Suppressor macrophage (primary cell): ENCODE measurements around the gene RSBN1L.
"Not testable (repeated sequence)": the region's sequence is repeated elsewhere in the genome, so short reads cannot be mapped to it uniquely, and the experiment has no call there.

Source experiments
- DNase-seq, 4 experiments: peaks; one replicate each; pipeline ENCODE4 v3.0.0-alpha.2; 2020 to 2022

Gene RSBN1L

DNA sequence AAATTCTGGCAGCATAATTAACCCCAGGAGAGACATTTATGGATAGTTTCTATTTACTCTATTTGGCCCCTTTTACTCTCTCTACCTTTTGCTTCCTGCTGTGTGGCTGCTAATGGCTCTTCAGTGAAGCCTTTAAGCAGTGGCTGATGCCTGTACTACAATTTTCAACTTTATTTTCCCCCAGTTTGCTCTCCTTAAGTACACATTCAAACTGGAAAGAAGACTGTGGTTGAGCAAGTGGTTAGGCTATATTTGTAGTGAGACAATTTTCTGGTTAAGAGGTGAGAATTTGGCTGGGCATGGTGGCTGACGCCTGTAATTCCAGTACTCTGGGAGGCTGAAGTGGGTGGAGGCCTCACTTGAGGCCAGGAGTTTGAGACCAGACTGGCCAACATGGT lies 8.5 kb upstream of the RSBN1L start:
- no peak for DNase-seq

DNA sequence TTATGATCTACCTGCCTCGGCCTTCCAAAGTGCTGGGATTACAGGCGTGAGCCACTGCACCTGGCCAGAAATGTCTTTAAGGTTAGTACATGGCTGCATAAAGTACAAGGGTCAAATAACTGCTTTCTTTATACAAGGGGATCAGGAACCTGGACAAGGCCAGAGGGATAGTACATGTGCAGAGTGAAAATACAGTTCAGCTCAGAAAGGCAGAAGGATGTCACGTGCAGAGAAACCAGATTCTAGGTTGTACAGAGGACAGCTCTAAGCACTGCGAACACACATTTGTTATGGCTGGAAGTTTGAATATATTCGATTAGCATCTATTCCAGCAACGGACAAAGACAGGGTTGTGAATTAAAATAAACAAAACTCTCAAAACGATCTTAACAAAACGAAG lies 6.0 kb upstream of the RSBN1L start:
- no peak for DNase-seq

DNA sequence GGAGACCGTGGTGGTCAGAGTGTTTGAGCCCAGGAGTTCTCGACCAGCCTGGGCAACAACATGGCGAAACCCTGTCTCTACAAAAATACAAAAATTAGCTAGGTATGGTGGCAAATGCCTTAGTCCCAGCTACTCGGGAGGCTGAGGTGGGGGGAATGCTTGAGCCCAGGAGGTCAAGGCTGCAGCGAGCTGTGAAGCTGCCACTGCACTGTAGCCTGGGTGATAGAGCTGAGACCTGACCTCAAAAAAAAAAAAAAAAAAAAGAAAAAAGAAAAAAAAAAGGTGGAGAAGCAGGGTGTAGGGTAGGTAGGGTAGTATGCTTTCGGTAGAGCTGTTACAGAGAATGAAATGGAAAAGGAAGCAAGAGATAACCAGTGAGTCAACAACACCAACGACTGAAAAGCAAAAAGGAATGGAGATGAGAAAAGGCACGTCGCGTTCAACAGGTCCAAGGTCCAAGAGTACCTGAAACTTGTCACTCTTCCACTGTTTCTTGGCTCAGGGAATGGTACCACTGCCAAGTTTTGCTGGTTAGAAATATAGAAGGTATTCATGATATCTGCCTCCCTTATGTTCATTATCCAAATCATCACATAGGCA lies 4.3 kb upstream of the RSBN1L start:
- DNase-seq = no peak

DNA sequence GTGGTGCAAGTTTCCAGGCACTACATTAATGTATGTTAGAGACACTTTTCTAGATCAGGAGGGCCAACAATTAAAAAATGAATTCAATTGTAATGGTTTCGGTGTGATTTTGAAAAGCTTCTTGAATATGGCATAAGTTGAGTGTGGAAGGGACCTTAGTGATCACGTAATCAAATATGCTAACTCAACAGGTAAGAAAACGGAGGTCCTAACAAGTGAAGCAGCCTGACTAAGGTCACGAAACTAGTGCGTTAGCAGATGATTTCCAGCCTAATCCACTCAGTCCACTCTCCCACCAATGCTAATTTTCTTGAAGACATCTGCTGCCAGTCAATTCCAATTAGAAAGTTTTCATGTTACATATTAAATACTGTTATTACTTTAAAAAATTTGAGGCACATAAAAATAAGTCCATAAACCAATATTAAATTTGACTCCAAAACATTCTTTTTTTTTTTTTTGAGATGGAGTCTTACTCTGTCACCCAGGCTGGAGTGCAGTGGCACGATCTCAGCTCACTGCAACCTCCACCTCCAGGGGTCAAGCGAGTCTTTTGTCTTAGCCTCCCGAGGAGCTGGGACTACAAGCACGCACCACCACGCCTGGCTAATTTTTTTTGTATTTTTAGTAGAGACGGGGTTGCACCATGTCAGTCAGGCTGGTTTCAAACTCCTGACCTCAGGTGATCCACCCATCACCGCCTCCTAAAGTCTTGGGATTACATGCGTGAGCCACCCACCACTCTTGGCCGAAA lies 2.3 kb upstream of the RSBN1L start:
- DNase-seq = no peak

DNA sequence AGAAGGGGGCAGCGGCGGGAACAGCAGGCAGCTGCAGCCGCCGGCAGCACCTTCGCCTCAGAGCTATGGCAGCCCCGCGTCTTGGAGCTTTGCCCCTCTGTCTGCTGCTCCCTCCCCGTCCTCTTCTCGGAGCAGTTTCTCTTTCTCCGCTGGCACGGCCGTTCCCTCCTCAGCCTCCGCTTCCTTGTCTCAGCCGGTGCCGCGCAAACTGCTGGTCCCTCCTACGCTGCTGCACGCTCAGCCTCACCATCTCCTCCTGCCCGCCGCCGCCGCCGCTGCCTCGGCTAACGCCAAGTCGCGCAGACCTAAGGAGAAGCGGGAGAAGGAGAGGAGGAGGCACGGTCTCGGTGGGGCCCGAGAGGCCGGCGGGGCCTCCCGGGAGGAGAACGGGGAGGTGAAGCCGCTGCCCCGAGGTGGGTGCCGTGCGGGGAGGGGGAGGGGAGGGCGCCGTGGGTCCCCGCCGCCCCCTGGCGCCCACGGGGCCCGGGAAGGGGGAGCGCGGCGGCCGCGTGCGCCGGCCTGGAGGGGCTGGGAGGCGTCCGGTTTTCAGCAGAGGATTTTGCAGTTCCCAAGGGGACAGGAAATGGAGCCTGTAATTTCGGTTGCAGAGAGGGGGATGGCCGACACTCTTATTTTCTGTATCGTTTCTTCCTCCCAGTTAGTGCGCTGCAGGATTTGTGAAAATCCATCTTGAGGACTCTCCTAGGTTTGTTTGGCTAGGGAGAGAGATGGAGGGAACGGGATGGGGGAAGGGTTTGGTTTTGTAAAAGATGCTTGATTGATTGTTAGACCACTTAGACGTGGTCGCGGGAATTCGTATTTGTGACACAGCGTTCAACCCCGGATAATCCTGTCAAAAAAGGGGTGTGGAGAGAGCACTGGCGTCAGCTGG lies 630 bp downstream of the RSBN1L start:
- peak; percentile 77 to 89 (median 85) for DNase-seq

DNA sequence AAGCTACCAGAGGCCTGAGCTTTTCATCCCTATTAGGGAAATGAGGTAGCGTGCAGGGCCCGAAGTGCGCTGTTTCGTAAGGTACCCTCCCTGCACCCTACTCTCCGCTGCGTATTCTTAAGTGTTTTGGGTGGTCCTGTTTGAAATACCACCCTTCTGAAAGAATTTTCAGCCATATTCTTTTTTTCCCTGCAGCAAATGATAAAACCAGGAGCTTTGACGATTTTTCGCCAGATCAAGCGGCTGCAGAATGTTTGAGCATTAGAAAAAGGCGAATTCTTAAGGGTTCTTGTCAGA lies 1.2 kb downstream of the RSBN1L start:
- peak; percentile 62 to 75 (median 71) for DNase-seq

DNA sequence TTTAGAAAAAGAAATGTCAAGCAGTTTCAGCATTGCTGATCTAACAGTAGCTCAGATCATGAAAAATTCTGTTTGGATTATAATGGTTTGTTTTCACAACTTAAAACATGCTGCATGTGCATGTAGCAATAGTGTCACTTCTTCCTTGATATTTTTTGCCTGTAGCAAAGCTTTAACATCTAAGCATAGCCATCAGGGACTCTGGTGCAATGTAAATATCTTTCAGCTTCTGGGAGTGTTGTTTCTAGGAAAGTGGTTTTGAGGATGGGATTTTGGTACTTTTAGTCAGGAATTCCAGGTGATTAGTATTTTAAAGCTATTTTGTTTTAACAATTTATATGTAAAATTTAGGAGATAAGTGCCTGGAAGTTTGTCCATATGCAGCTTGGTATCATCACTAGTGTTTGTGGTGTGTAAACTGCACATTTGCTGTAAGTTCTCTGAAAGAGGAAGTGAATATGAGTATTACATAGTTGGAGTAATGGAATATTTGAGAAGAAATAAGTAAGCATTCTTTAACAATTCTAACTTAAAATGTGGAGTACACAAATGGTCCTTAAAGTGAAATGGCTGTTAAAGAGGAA lies 1.9 kb downstream of the RSBN1L start:
- DNase-seq = peak; percentile 10 to 68 (median 38)

DNA sequence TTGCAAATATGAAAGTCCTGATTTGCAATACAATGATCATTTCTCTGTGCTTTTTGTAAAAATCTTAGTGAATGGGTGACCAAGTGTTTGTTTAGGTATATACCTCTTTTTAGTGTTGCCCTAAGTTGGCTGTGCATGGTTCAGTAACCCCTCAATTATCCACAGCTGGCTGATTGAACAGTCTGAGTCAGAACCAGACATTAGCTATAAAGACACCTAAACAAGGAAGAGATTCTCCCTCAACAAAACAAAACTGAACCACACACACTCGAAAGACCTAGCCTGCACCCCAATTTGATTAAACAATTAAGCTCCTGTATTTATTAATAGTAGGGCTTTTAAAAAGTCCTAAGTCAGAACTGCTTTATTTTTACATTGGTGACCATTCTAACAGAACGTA lies 2.8 kb downstream of the RSBN1L start:
- DNase-seq = no peak

DNA sequence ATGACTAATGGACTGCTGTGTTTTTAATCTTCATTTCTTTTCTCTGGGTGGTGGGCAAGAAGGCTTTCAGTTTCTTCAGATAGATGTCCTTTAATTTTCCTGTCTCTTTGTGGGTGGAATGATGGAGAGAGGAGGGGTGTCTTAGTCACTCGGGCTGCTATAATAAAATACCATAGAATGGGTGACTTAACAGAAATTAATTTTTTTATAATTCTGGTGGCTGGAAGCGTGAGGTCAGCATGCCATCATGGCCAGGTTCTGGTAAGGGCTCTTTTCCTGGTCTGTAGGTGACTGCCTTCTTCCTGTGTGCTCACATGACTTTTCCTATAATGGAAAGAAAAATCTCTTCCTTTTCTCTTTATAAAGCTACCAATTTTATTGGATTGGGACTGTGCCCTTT lies 6.3 kb downstream of the RSBN1L start:
- no peak for DNase-seq

DNA sequence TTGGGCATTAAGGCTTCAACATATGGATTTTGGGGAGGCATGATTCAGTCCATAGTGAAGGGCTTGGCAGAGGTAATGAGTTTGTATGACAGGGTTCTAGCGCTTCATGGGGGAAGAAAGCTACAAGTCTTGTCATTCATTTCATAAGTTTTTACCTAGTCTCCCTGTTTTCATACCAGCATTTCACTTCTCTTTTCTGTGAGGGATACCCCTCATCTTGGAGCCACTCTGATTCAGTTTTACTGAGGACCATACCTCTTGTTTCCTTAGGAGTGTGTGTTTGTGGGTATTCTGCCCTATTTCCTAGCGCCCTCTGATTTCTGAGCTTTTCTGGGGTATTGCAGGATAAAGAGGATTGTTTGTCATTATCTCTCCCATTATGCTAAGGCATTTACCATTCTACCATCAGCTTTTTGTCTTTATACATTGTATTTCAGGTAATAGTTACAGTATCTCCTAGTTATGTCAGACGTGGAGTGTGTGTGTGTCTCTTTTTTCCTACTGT lies 6.8 kb downstream of the RSBN1L start:
- DNase-seq = no peak

DNA sequence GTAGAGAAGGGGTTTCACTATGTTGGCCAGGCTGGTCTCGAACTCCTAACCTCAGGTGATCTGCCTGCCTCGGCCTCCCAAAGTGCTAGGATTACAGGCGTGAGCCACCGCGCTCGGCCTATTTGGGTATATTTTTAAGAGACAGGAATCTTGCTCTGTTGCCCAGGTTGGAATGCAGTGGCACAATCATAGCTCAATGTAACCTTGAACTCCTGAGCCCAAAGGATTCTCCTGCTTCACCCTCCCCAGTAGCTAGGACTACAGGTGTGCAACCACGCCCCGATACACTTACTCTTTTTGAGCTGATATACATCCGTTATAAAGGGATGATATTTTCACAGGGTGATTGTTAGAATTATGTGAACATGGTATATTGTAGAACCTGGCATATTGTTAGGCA lies 7.4 kb downstream of the RSBN1L start:
- not testable (repeated sequence) for DNase-seq

DNA sequence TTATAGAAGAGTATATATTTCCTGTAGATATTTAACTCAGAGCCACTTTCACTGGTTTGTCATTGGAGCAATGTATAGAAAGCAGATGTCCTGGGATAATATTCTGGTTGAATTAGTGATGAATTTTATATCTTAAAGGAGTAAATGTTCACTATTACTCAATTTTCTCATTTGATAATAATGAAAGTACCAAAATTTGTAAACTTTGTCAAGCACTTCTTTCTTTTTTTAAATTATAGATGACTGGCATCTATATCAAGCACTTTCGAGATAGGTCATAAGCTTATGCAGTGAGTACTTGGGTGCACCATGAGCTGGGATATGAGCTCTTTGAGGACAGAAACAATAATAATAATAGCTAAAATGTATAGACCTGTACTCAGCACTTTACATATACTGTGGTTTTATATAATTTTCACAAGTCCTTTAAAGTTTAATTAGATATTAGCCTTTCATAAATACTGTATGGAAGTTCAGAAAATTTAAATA lies 11.3 kb downstream of the RSBN1L start:
- no peak for DNase-seq

DNA sequence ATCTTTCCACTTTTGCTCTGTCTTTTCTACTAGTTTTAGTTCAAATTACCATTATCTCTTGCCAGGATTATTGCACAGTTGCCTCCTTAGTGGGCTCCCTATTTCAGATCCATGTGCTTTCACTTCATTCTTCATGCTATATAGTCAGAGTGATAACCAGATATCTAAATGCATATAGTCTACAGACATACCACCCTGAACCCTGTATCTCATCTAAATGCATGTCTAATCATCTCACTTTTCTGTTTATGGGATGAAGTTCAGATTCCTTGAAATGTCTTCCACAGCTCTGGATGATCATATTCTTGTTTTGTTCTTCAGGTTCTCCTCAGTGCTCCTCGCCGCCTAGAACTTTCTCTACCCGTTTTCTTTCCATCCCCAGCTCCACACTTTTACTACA lies 13.8 kb downstream of the RSBN1L start:
- no peak for DNase-seq

DNA sequence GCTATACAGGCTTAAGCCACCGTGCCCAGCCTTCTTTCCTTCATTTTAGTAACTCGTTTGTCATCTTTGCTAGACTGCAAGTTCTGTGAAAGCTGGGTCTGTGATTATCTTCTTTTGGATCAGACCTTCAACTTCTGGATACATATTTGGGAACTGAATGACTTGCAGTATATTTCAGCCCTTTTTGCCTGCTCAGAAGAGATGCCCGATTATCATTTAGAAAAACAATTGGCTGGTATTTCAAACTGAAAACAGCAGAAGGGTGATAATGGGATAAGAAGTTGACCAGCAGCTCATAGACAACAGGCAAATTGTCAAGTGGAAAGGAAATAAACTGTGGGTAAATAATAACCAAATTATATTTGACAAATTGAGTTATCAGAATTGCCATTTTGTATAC lies 14.6 kb downstream of the RSBN1L start:
- DNase-seq = no peak

DNA sequence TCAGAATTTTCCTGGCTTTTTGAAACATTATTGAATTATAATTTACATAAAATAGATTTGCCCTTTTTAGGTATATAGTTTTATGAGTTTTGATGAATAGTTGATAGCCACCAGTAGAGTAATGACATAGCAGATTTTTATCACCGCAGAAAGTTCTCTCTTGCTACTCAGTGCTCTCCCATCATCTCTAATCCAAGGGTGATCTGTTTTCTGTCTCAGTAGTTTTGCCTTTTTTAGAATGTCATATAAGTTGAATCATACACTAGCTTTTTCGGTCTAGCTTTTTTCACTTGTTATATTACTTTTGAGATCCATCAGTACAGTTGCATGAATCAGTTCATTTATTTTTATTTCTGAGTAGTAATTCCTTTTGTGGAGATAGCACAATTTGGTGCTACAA lies 17.9 kb downstream of the RSBN1L start:
- DNase-seq = no peak

DNA sequence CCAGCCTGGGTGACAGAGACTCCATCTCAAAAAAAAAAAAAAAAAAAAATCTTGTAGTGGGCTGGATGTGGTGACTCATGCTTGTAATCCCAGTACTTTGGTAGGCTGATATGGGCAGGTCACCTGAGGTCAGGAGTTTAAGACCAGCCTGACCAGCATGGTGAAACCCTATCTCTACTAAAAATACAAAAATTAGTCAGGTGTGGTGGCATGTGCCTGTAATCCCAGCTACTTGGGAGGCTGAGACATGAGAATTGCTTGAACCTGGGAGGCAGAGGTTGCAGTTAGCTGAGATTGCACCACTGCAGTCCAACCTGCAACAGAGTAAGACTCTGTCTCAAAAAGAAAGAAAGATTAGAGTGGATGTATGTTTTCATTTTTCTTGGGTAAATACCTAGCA lies 18.7 kb downstream of the RSBN1L start:
- DNase-seq = peak in 1 of 4 experiments; percentile 24

DNA sequence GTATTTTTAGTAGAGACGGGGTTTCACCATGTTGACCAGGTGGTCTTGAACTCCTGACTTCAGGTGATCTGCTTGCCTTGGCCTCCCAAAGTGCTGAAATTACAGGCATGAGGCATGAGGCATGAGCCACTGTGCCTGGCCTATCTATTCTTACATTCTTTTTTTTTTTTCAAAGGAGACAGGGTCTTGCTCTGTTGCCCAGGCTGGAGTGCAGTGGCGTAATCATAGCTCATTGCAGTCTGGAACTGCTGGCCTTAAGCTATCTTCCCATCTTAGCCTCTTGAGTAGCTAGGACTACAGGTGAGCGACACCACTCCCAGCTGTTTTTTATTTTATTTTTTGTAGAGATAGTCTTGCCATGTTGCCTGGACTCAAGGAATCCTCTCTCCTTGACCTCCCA lies 20.5 kb downstream of the RSBN1L start:
- no peak for DNase-seq

DNA sequence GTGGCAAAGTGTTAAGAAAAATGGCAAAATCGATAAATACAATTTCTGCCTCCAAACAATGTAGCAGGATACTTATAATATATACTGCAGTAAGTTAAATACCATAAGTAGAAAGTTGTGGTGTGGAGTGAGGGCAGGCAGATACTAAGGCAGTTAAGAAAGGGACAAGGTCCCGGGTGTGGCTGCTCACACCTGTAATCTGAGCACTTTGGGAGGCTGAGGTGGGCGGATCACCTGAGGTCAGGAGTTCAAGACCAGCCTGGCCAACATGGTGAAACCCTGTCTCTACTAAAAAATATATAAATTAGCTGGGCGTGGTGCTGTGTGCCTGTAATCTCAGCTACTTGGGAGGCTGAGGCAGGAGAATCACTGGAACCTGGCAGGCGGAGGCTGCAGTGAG lies 21.3 kb downstream of the RSBN1L start:
- DNase-seq = not testable (repeated sequence)

DNA sequence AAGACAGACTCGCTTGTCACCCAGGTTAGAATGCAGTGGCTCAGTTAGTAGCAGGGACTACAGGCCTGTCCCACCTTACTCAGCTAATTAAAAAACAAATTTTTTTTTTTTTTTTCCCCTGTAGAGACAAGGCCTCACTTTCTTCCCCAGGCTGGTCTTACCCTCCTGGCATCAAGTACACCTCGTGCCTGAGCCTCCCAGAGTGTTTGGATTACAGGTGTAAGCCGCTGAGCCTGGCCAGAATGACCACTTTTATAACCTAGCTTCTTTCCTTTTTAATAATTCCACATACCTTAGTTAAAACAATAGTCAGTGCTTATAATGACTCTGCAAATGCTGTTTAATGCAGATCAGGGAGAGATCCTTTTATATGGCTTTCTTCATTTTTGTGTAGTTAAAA lies 31.3 kb downstream of the RSBN1L start:
- no peak for DNase-seq

DNA sequence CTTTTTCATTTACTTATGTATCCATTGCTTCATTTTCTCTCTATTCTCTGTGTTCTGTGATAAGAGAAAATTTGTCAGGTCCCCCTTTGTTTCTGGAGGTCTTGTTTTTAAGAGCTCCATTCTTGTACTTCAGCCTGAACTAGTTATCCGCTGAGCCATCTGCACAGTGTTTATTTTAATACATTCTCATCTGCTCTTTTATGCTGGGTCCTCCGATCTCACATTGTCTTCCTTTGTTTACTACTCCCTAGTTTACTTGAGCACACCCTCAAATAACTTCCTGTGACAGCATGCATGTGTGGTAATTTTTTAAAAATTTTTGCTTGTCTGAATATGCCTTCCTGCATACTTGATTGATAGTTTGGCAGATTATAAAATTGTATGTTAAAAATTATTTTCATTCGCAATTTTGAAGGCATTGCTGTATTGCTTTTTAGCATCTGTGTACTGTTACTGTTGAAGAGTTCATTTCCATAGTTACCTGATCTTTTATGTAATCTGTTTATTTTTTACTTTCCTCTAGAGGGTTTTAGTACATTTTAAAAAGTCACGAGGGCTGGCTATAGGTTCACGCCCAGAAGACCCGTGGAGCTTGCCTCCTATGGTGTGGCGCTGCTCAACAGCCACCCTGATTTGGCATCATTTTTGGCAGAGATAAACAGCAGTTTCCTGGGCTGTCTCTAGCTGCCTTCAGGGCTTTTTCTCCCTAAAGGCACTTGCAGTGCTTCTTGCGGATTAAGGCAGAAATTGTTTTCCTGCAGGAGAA lies 31.9 kb downstream of the RSBN1L start:
- no peak for DNase-seq

DNA sequence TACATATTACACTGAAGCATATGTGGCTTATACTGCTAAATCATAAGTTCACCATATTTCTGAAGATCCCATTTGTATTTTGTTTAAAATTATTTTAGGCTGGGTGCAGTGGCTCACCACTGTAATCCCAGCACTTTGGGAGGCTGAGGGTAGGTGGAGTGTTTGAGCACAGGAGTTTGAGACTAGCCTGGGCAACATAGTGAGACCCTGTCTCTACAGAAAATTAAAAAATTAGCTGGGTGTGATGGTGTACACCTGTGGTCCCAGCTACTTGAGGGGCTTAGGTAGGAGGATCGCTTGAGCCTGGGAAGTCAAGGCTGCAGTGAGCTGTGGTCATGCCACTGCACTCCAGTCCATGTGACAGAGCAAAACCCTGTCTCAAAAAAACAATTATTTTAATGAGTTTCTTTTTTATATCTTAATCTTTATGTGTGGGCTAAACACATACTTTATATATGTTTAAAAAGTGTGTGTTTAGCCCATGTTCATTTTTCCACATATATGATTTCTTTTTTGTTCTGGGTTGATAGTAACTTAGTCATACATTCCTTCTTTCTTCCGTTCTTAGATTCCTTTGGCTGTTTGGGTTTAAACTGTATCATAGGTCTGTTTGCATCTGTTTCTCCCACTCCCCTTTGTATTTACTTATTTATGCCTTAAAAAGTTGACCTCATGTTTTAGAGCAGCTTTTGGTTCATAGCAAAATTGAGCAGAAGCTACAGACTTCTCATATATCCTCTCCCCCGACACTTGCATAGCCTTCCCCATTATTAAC lies 33.5 kb downstream of the RSBN1L start:
- DNase-seq = no peak
